GM23338 (cell line): ENCODE measurements around the gene TRIM72.

Source experiments
- EZH2 ChIP-seq: fragments of 200-600 bp; sonication (generic); IDR thresholded peaks from one replicate; pipeline ENCODE4 v1.8.0; 2017; ENCODE audit warnings: antibody characterized with exemption, mild to moderate bottlenecking, low read depth; ENCODE audit not compliant: unreplicated experiment
- EZH2phosphoT487 ChIP-seq: fragments of 200-600 bp; sonication (generic); IDR thresholded peaks from one replicate; pipeline ENCODE4 v1.8.1; 2018; ENCODE audit warnings: antibody characterized with exemption; ENCODE audit not compliant: unreplicated experiment
- POLR2AphosphoS5 ChIP-seq: IDR thresholded peaks from 2 replicates; pipeline ENCODE4 v1.6.1; 2016; ENCODE audit warnings: antibody characterized with exemption, low read depth
- ZNF114 ChIP-seq: fragments of 250-450 bp; sonication (Bioruptor Pico); IDR thresholded peaks from 2 replicates; pipeline ENCODE4 v1.5.0; 2020; ENCODE audit warnings: mild to moderate bottlenecking, moderate library complexity
- TF ChIP-seq, protein P1 (sequence below), 2 experiments: fragments of 200-600 bp in 1 of 2; sonication (generic) in 1 of 2; conservative IDR thresholded peaks; 2 replicates each; pipeline versions ENCODE4 v1.5.1 to v1.6.1; 2016 to 2017; ENCODE audit warnings: antibody characterized with exemption in 2 of 2, low read depth in 2 of 2, mild to moderate bottlenecking in 2 of 2, moderate library complexity in 1 of 2
- TF ChIP-seq, protein P2 (sequence below): IDR thresholded peaks from 2 replicates; pipeline ENCODE4 v1.6.1; 2016; ENCODE audit warnings: antibody characterized with exemption
- TF ChIP-seq, protein P3 (sequence below): IDR thresholded peaks from one replicate; pipeline ENCODE4 v1.6.1; 2018; ENCODE audit warnings: antibody characterized with exemption; ENCODE audit not compliant: unreplicated experiment

DNA sequence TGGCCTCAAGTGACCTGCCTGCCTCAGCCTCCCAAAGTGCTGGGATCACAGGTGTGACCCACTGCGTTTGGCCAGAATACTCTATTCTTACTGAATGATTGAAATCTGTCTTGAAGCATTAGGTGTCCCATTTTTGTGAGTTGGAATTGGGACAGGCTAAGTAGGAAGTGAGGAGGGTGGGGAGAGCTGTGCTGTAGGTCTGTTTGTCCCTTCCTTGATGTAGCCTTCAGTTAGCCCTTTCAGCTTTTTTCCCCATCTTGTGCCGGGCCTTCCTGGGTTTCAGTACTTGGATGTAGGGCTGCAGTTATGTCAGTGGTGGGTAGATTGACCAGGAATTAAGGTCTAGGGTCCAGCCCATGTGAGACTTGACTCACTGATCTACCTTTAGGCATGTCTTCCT lies 20.0 kb upstream of the TRIM72 start:
- TF ChIP-seq EZH2phosphoT487 (no peak), POLR2AphosphoS5 (no peak), EZH2 (no peak), ZNF114 (CRISPR knock-in tag) (no peak)
- TF ChIP-seq, protein P1, sequence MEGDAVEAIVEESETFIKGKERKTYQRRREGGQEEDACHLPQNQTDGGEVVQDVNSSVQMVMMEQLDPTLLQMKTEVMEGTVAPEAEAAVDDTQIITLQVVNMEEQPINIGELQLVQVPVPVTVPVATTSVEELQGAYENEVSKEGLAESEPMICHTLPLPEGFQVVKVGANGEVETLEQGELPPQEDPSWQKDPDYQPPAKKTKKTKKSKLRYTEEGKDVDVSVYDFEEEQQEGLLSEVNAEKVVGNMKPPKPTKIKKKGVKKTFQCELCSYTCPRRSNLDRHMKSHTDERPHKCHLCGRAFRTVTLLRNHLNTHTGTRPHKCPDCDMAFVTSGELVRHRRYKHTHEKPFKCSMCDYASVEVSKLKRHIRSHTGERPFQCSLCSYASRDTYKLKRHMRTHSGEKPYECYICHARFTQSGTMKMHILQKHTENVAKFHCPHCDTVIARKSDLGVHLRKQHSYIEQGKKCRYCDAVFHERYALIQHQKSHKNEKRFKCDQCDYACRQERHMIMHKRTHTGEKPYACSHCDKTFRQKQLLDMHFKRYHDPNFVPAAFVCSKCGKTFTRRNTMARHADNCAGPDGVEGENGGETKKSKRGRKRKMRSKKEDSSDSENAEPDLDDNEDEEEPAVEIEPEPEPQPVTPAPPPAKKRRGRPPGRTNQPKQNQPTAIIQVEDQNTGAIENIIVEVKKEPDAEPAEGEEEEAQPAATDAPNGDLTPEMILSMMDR (conservative IDR thresholded peaks at IDR 0.05; ENCODE audit: low read depth in 2 of 2), result no peak
- TF ChIP-seq, protein P2, sequence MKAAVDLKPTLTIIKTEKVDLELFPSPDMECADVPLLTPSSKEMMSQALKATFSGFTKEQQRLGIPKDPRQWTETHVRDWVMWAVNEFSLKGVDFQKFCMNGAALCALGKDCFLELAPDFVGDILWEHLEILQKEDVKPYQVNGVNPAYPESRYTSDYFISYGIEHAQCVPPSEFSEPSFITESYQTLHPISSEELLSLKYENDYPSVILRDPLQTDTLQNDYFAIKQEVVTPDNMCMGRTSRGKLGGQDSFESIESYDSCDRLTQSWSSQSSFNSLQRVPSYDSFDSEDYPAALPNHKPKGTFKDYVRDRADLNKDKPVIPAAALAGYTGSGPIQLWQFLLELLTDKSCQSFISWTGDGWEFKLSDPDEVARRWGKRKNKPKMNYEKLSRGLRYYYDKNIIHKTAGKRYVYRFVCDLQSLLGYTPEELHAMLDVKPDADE, result no peak
- TF ChIP-seq, protein P3, sequence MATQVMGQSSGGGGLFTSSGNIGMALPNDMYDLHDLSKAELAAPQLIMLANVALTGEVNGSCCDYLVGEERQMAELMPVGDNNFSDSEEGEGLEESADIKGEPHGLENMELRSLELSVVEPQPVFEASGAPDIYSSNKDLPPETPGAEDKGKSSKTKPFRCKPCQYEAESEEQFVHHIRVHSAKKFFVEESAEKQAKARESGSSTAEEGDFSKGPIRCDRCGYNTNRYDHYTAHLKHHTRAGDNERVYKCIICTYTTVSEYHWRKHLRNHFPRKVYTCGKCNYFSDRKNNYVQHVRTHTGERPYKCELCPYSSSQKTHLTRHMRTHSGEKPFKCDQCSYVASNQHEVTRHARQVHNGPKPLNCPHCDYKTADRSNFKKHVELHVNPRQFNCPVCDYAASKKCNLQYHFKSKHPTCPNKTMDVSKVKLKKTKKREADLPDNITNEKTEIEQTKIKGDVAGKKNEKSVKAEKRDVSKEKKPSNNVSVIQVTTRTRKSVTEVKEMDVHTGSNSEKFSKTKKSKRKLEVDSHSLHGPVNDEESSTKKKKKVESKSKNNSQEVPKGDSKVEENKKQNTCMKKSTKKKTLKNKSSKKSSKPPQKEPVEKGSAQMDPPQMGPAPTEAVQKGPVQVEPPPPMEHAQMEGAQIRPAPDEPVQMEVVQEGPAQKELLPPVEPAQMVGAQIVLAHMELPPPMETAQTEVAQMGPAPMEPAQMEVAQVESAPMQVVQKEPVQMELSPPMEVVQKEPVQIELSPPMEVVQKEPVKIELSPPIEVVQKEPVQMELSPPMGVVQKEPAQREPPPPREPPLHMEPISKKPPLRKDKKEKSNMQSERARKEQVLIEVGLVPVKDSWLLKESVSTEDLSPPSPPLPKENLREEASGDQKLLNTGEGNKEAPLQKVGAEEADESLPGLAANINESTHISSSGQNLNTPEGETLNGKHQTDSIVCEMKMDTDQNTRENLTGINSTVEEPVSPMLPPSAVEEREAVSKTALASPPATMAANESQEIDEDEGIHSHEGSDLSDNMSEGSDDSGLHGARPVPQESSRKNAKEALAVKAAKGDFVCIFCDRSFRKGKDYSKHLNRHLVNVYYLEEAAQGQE, result no peak
